ENCODE data around the gene CHD9. TPM values are rescaled to one million over a fixed set of nuclear protein-coding genes. Genes with fewer than 3 reads are reported as not detected.
"Not testable (repeated sequence)": the region's sequence is repeated elsewhere in the genome, so short reads cannot be mapped to it uniquely, and the experiment has no call there.

Gene CHD9
- total RNA-seq, 1 donor from 2014 or later, result 233 TPM

DNA sequence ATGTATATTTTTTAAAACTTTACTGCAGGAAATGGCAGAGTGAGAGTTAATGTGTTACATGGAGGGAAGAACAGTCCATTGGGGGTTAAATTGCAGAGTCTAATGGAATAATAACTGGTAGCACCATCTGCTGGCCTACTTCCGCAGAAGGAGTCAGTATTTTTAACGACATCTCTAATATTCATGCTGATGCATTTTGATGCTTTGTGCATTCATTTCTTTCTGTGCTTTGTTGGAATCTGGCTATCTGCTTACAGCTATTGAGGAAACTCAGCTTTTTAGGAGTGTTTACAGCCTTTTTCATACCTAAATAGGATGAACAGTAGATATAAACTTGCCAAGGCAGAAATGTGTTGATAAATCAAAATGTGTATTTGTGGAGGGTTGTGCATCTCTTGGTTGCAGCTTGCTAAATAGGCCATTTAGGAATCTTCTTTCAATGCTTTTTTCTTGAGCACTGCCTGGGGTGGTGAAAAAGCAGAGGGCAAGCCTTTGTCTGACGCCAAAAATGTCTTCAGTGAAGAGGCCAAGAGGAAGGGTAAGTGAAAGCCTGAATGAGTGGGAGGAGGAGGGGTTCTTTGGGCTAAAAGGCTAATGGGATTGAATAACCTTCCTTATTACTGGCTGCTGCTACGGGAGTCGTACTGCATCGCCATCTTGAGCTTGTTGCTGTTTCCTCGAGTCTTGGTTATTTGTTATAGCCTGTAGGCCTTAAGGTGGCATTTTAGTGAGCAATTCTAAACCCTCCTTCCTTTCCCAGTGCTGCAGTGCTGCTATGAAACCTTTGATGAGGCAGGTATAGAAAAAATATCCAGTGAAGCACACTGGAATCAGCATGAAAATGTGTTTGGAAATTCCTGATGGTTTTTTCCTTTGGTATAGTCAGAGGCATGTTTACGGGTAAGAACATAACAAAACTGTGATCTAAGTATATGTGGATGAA is 153.3 kb downstream of the CHD9 start:
- peak; percentile 71 for DNase-seq

GRCh38 chr16:53209429-53209828 is 154.6 kb downstream of the CHD9 start:
- no peak for DNase-seq

DNA sequence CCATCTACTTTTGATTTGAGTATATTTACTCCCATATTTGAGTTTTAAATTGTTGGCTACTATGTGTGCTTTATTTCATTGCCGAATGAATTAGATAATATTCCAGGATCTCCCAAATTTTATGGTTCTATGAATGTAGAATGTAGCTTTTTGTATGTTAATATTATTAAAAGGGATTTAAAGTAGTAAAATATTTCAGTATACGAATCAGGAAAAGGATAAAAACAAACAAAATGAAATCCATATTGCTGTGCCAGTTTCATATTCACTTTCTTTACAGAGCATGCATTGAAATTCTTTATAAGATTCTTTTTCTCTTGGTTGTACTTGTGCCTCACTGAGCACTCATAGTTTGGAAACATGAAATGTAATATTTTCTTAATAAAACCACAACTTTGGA is 155.1 kb downstream of the CHD9 start:
- DNase-seq, result no peak

- DNase-seq, result no peak
Measured at GRCh38 chr16:53211253-53211652, 156.5 kb downstream of the CHD9 start.

DNA sequence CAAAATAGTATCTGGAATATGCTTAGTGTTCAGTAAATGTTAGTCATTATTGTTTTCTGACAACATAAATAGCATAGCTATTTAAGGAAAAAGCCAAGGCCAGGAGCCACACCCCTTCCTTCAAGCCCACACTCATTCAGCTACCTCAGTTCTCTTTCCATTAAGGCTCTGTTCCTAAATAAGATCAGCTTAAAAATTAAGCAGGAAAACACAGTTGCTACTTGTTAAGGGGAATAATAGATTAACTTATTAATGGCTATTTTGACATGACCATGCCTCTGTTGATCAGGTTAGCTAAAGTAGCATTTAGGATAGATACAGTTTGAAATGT is 158.1 kb downstream of the CHD9 start:
- DNase-seq, result no peak

DNA sequence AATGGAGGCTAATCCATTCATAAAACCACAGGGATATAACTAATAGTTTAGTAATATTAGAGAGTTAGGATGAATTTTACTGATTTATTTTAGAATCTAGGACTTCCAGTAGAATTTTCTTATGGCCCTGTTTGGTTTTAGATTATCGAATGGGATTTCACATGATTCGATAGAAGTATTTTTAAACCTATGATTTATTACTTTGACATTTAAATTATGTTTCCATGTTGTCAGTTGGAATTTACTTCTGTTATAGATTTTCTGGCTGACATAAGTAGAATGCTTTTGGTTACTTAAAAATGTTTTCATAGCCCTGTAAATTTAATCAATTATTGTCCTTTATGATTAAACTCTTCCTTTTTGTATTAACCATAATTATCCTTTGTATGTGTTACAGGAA is 158.8 kb downstream of the CHD9 start:
- DNase-seq, result no peak

DNA sequence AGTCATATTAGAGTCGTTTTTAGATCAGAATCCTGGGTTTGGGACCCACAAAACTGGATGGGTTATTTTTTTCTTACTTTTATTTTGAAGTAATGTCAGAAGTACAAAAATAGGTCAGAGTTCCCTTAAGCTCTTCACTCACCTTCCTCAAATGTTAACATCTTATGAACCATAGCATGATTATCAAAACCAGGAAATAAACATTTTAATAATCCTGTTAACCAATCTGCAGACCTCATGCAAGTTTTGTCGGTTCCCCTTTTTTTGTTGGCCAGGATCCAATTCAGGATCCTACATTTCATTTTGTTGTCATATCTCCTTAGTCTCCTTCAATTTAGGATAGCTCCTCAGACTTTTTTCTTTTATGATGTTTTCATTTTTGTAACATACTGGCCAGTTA is 162.0 kb downstream of the CHD9 start:
- no peak for DNase-seq

DNA sequence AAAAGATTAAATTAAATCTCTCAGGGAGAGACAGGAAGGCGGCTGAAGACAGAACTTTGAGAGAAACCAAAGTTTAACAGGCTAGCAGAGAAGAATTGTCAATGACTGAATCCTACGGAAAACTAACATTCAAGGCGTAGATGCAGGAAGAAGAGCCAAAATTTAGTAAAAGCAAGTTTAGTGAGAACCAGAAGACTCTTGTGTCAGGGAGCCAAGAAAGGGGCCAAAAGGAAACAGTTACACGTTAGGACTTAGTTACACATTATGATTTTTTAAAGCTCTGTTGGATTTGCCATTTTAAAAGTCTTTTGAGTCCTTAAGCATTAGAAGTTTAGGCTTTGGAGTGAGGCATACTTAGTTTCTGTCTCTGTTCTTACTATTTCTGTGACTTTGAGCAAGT is 164.6 kb downstream of the CHD9 start:
- DNase-seq, result no peak

- DNase-seq, result no peak
Measured at GRCh38 chr16:53219795-53220454, 165.1 kb downstream of the CHD9 start.

DNA sequence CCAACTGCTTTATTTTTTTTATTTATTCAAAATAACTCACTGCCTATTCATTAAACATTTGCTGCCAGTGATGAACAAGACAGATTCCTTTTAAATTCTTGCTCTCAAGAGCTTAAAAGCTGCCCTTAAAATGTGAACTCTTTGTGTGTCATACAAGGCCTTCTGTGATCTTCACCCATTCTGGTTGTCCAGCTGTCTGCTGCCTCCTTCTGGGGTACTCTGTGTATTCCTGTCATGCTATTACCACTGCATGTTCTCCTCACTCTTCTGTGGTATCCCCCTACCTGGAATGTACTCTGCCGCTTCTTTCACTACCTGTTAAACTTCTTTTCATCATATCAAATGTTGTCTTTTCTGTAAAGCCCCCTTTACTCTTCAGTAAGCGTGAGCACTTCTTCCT is 165.8 kb downstream of the CHD9 start:
- no peak for DNase-seq

GRCh38 chr16:53224951-53225533 is 170.3 kb downstream of the CHD9 start:
- no peak for DNase-seq

GRCh38 chr16:53232826-53233529 is 178.2 kb downstream of the CHD9 start:
- DNase-seq, result no peak

DNA sequence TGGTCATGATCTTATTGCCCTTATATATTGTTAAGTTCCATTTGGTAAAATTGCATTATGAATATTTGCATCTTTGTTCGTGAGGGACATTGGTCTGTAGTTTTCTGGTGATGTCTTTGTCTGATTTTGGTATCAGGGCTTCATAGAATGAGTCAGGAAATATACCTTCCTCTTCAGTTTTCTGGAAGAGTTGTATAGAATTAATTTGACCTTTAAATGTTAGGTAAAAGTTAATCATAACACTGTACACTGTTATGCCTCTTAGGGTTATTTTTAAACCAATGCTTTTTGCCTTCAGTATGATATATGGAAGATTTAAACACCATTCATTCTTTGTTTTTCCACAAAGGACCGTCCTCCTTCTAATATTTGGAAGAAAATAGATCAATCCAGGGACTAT is 180.0 kb downstream of the CHD9 start:
- no peak for DNase-seq

DNA sequence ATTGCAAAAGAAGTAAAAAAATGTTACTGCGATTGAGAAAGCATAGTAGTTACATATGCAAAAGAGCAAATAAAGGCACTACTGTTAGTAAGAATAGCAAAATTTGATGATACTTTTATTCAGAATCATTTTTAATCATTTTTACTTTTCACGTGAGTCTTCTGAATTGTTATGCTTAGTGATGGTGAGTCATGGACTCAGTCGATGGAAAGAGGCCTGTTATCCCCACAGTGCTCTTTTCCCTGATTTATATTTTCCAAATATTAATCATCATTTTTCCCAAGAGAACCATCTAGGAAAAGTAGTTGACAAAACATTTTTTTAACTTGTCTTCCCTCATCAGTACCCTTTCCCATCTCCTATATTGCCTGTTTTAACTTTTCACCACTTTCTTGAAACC is 181.1 kb downstream of the CHD9 start:
- no peak for DNase-seq

DNA sequence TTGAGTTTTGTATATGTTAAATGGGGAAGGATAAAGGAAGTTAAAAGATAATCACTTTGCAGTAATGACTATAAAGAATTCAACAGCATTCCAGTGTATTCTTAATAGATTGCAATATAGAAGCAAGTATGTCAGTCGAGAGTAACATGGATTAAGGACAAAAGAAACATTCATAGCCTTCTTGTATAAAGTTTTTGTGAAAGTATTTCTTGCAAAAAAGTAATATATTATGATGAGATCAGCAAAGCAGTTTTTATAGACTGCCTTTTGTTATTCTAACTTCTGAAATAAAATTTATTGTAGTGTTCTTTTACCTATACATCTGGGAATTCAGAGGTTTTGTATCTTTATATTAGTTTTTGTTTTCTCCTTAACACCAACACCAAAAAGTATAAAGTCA is 194.5 kb downstream of the CHD9 start:
- DNase-seq, result no peak

DNA sequence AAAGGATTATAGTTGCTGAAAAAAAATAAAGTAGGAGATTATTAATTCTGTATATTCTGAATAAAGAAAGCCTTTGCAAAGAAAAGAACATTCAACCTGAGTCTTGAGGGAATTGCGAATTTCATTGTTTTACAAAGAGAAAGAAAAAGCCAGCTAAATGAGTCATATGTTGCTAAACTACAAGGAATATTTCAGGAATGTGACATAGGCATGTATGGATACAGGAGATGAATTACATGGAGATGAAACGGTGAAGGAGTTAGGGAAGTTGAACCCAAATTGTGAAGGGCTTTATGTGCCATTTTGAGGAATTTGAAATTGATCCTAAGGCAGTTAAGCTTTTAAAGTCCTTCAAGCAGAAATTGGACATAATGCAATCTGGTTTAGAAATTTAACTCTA is 202.2 kb downstream of the CHD9 start:
- no peak for DNase-seq

DNA sequence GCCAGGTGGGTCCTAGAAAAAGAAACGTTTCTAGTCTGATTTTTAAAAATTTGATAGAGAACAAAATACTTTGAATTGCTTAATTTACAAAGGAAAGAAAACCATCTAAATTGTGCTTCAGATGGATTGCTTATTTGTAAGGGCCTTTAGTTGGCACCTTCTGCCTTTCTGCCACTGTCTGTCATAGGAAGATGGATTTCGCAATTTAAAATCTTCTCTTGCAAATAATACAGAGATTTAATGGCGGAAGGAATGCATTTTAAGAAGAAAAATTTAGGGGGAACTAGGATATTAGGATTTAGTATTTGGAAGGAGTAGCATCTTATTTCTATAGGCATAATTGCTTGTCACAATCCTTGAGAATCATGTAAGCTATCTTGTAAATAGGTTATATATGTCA is 204.0 kb downstream of the CHD9 start:
- no peak for DNase-seq

DNA sequence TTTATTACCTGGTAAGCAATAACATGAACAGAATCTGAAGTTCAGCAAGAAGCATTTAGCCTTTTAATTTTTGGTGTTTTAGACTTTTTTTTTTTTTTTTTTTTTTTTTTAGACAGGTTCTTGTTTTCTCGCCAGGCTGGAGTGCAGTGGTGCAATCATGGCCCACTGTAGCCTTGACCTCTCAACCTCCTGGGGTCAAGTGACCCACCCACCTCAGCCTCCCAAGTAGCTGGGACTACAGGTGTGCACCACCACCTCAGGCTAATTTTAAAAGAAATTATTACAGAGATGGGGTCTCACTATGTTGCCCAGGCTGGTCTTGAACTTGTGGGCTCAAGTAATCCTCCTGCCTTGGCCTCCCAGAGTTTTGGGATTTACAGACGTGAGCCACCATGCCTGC is 206.5 kb downstream of the CHD9 start:
- DNase-seq, result no peak

DNA sequence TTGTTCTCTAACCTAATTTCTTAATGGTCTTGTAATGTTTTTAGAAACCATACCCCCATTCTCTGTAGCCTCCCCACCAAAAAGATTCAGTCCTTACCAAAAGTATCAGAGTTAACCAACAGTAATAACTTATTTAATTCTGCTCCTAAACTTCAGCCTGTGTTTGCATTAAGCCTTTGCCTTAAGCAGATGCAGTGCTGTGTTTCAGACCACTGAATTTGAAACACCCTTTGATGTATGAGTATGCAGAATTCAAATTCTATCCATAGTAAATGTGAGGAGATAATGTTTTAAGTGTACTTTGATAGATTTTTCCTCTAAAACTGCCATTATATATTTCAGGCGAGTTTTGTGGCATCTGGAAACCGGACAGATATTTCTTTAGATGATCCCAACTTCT is 207.9 kb downstream of the CHD9 start:
- no peak for DNase-seq

GRCh38 chr16:53266156-53266555 is 211.4 kb downstream of the CHD9 start:
- DNase-seq, result no peak

GRCh38 chr16:53278498-53278897 is 223.7 kb downstream of the CHD9 start:
- DNase-seq, result not testable (repeated sequence)

- DNase-seq, result no peak
Measured at GRCh38 chr16:53281280-53281679, 226.5 kb downstream of the CHD9 start.

DNA sequence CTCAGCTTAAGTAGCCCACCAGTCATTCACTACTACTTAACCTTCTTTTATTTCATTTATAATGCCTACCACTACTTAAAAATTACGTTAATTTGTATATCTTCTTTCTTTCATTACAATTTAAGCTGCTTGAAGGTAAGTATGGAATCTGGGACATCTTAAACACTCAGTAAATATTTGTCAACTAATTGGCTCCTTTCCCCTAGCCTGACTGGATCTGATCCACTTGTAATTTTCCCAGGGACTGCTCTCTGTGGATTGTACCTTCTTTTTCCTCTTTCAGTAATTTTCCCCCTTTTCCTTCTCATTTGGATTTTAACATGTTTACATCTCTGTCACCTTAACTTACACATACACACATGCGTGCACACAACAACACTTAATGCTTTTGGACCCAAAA is 227.1 kb downstream of the CHD9 start:
- no peak for DNase-seq

All from occipital lobe (tissue), 2 donors.